Measurements from ENCODE around the gene LINGO1. TPM values are rescaled to one million over a fixed set of nuclear protein-coding genes. Genes with fewer than 3 reads are reported as not detected.

Gene LINGO1
- total RNA-seq, 2 donors from 2014 or later, result not detected

DNA sequence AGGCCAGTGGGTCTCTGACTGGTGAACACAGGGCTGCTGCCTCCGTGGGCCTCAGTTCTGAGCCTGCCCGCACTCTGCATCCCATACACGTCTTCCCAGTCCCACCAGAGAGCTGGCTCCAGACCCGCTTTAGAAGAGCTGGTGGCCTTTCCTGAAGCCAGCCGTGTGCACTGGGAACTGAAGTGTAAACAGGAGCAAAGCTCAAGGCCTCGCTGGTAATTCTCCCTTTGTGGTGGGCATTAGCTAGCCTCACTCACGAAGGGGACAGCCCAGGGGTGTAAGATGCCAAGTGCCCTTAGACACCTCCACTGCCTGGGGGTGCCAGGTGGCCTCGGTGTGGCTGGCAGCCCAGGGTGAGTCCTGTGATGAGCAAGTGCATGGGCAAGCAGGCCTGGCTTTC, 12.9 kb upstream of the LINGO1 start:
- Mint-ChIP-seq H3K4me3 (no peak overlapping the region), H3K27ac (no peak overlapping the region), H3K27me3 (peaks cover 10% of the 10 kb centered on the region), H3K9me3 (no peaks in the 10 kb centered on the region), H3K4me1 (no peaks in the 10 kb centered on the region), H3K36me3 (ENCODE audit: low read depth) (no peaks in the 10 kb centered on the region)
- ATAC-seq (replicated peaks), result no peak

DNA sequence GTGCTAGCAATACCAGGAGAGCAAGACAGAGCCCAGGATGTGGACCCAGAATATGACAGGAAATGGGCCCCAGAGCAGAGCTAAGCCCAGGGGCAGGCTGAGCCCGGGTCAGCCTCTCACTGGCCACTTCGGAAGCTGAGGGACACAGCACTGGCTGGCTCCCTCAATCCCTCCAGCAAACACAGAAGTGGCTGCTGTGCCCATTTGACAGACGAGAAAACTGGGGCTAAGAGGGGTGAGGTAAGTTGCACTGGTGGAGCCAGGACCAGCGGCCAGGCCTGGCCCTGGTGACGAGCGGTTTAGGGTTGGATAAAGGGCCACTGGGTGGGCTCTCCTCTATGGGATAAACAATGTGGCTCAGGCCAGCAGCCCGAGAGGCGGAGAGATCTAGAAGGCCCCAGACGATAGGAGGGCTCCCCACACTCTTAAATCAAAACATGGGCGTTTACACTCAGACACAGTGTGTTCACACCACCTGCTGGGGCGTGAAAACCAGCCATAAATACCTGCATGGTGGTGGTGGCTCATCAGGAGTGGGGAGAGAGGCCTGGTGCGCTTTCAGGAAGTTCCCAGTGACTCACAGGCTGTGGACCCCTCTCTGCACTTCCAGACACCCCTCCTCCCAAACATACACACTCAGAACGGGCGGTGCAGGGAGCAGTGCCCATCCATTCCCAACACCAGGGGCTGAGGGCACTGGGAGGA, 12.0 kb upstream of the LINGO1 start:
- no peaks in the 10 kb centered on the region for H3K4me1 Mint-ChIP-seq
- H3K9me3 Mint-ChIP-seq, result no peaks in the 10 kb centered on the region
- H3K27me3 Mint-ChIP-seq, result peaks cover 8% of the 10 kb centered on the region
- H3K27ac Mint-ChIP-seq, result no peak overlapping the region
- H3K36me3 Mint-ChIP-seq (ENCODE audit: low read depth), result no peaks in the 10 kb centered on the region
- no peak for ATAC-seq (replicated peaks)
- H3K4me3 Mint-ChIP-seq, result no peak overlapping the region

DNA sequence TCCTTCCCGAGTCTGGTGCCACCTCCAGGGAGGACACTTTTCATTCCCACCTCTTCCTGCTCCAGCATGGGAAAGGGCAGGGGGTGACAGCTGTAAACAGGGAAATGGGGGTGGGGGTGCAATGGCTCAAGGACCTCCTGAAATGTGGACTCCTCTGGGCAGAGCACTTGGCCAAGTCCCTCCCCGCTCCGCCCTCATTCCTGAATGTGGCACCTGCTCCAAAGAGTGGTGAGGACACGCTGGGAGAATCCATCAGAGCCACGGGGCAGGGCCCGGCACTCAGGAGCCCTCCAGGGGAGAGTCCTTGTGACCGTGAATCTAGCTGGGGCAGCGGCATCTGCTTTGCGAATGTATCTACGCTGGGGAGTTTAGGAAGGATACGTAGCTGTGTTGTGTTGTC, 11.1 kb upstream of the LINGO1 start:
- H3K36me3 Mint-ChIP-seq (ENCODE audit: low read depth), result no peaks in the 10 kb centered on the region
- H3K9me3 Mint-ChIP-seq, result no peaks in the 10 kb centered on the region
- no peak overlapping the region for H3K4me3 Mint-ChIP-seq
- no peaks in the 10 kb centered on the region for H3K4me1 Mint-ChIP-seq
- H3K27ac Mint-ChIP-seq, result no peak overlapping the region
- no peak for ATAC-seq (replicated peaks)
- H3K27me3 Mint-ChIP-seq, result peaks cover 9% of the 10 kb centered on the region

DNA sequence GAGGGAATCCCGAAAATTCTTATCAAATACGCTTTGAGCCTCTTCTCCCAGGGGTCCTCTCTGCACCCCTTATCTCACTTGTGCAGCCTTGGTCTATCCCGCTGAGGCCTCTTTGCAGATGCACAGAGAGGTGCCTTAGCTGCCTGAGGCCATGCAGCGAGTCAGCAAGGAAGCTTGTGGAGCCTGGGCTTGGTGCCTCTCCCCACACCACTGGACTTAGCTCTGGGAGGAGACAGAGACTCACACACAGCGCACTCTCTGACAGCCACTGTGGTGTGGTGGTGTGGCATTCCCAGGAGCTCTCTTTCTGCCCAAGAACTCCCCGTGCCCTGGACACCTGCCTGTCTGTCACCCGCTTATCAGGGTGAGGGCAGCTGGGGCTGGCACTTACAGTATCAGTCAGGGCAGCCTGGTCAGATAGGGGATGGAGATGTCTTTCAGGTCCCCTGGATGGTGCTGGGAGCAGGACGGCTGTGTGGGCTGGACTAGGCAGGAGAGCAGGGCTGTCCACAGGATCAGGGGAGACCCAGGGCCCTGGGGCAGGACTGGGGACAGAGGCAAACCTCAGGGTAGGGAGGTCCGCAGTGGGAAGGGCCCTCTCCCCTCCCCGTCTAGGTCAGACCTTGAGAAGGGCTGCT, 10.2 kb upstream of the LINGO1 start:
- no peaks in the 10 kb centered on the region for H3K9me3 Mint-ChIP-seq
- H3K36me3 Mint-ChIP-seq (ENCODE audit: low read depth), result no peaks in the 10 kb centered on the region
- H3K4me1 Mint-ChIP-seq, result no peaks in the 10 kb centered on the region
- no peak overlapping the region for H3K4me3 Mint-ChIP-seq
- H3K27me3 Mint-ChIP-seq, result peaks cover 12% of the 10 kb centered on the region
- no peak overlapping the region for H3K27ac Mint-ChIP-seq
- no peak for ATAC-seq (replicated peaks)

DNA sequence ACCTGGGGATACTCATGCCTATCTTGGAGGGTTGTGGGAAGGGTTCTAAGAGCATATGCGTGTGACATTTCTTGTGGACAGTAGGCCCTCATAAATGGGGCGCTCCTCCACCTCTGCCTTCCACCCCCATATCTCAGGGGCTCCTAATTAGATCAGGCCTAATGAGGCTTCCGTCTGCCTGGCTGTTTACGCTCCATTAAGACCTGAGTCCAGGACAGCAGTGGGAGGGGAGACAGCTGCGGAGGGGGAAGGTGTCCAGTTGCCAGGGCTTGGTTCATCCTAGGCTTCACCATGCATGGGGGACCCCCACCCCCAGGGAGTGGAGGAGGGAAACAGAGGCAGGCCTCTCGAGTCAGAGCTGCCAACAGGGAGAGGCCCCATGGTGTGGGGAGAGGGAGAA, 9.3 kb upstream of the LINGO1 start:
- ATAC-seq (replicated peaks), result no peak
- Mint-ChIP-seq H3K36me3 (ENCODE audit: low read depth) (no peaks in the 10 kb centered on the region), H3K27ac (no peak overlapping the region), H3K4me1 (no peaks in the 10 kb centered on the region), H3K4me3 (no peak overlapping the region), H3K27me3 (peaks cover 19% of the 10 kb centered on the region), H3K9me3 (no peaks in the 10 kb centered on the region)

DNA sequence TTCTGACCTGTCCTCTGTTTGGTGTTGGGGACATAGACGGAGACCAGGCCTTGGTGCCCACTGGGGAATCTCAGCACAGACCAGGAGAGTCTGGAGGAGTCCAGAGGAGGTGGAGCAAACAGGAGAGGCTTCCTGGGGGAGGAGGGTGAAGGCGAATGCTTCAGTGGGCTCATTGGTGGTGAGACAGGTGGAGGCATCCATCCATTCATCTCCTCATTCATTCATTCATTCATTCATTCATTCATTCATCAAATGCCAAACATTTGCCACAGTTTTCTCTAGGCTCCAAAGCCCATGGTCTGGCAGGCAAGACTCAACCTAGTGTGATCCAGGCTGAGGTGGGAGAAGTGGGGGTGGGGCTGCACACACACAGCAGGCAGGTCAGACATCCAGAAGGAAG, 7.9 kb upstream of the LINGO1 start:
- Mint-ChIP-seq H3K4me1 (no peaks in the 10 kb centered on the region), H3K36me3 (ENCODE audit: low read depth) (no peaks in the 10 kb centered on the region), H3K4me3 (no peak overlapping the region), H3K27ac (no peak overlapping the region), H3K27me3 (peaks cover 26% of the 10 kb centered on the region), H3K9me3 (no peaks in the 10 kb centered on the region)
- ATAC-seq (replicated peaks), result no peak

DNA sequence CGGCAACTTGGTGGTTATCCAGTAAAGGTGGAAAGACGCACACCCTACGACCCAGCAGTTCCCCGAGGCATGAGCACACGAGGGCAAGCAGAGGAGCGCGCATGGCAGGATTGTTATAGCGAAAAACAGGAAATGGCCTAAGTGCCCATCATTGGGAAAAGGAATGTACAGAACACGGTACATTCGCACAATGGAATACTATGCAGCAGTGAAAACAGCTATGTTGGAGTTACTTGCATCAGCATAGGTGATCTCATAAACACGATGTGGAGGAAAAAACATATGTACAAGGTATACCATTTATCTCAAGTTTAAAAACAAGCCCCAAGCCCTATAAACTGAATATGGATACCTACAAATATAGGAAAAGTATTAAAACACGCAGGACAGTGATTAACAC, 6.7 kb upstream of the LINGO1 start:
- ATAC-seq (replicated peaks), result no peak
- no peaks in the 10 kb centered on the region for H3K36me3 Mint-ChIP-seq (ENCODE audit: low read depth)
- H3K4me3 Mint-ChIP-seq, result no peak overlapping the region
- H3K9me3 Mint-ChIP-seq, result no peaks in the 10 kb centered on the region
- H3K27ac Mint-ChIP-seq, result no peak overlapping the region
- H3K4me1 Mint-ChIP-seq, result peaks cover under 1% of the 10 kb centered on the region
- peaks cover 29% of the 10 kb centered on the region for H3K27me3 Mint-ChIP-seq

DNA sequence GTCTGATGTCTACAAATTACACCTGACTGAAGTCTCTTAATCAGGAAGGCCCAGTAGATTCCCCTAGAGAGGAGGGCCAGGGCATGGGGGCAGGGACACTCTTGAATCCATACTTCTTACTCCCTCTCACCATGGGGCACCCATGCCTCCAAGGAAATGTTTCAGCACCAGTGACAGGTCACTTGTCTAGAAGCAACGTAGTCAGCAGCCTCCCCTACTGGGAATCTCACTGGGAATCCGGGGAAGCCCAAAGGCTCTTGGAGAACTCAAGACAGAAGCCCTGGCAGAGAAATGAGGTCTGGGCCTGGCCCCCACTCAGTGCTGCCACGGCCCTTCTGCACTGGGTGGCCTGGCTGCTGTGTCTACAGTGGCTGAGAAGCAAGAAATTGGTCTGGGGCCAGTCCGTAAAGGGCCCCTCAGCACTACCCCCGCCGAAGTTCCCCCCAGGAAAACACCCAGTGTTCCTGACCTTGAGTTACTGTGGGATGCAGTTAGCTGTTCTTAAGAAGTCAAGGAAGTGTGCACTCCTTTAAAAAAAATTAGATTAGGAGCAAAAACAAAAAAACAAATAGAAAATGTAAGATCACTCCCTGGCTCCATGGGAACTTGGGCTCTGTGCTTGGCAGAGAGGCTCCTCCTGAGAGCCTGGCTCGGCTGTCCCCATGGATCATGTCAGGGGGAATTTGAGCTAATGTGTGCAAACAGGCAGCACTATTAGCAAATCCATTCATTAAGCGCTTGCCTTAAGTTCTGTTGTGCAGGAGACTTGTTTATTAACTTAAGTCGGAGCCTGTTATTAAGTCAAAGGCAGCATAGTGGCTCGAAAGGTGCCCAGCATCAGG, 5.4 kb upstream of the LINGO1 start:
- Mint-ChIP-seq H3K4me1 (peaks cover 4% of the 10 kb centered on the region), H3K9me3 (no peaks in the 10 kb centered on the region), H3K27ac (no peak overlapping the region), H3K27me3 (peaks cover 34% of the 10 kb centered on the region), H3K4me3 (no peak overlapping the region), H3K36me3 (ENCODE audit: low read depth) (no peaks in the 10 kb centered on the region)
- no peak for ATAC-seq (replicated peaks)

DNA sequence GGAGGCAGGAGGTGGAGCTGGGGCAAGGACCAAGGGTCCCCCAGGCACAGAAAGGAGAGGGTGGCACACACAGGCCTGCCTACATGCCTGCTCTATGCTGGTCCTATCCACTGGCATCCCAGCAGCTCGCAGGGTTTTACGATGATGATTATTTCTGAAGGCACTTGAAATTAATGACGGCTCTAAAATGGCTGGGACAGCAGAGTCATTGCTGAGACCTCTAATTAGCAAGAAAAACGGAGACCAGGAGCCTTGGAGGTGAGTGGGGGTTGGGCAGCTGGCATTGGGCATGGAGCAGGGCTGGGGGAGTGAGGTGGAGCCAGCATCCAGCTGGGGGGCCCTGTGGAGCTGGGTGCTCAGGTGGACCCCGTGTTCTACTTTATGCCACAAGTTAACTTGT, 3.5 kb upstream of the LINGO1 start:
- Mint-ChIP-seq H3K27ac (no peak overlapping the region), H3K9me3 (no peaks in the 10 kb centered on the region), H3K27me3 (peaks cover 34% of the 10 kb centered on the region), H3K4me1 (peaks cover 4% of the 10 kb centered on the region), H3K4me3 (no peak overlapping the region), H3K36me3 (ENCODE audit: low read depth) (no peaks in the 10 kb centered on the region)
- no peak for ATAC-seq (replicated peaks)

DNA sequence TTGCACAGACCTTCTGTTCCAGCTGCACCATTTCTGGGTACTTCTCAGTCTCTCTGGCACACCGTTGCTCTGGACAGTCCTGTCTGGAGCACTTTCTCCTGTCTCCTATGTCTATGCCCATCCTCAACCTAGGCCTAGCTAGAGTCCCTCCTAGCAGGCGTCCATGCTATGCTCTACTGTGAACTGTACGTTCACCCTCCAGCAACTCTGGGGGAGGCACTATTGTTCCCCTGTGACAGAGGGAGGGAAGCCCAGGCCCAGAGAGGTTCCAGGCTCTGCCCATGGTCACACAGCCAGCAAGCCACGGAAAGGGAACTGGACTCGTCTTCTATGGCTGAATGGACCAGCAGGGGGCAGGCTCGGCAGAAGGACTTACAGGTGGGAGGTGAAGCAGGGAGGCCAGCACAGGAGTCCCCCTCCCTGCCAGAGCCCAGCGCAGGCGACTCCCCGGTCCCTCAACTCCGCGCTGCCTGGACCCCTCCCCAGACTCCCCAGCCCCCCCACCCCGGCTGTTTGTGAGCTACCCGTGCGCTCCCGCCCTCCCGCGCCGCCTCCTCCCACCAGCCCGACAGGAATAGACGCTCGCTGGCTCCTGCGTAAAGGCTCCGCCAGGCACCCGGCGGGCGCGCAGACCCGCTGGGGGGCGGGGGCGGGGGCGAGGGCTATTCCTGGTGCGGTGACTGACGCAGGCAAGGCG, 1.7 kb upstream of the LINGO1 start:
- H3K9me3 Mint-ChIP-seq, result no peaks in the 10 kb centered on the region
- H3K27ac Mint-ChIP-seq, result no peak overlapping the region
- peak overlapping the region; percentile 57 for H3K4me3 Mint-ChIP-seq
- peaks cover 39% of the 10 kb centered on the region for H3K27me3 Mint-ChIP-seq
- H3K4me1 Mint-ChIP-seq, result peaks cover 4% of the 10 kb centered on the region
- H3K36me3 Mint-ChIP-seq (ENCODE audit: low read depth), result no peaks in the 10 kb centered on the region
- peak; percentile 46 for ATAC-seq (replicated peaks)

DNA sequence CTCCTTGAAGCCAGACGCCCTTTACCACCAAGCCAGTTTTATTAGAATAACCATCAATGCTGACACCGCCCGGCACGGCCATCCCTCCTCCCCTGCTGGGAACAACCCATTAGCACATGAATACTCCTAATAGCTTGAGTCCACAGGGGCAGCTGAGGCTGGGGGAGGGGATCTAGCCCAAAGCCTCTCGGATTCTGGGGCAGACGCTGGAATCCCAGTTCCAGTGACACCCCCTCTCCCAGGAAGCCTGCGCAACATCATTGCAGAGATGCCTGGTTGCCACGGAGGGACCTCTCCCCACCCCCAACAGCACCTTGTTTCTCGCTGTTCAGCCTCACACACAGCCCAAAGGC, 1.2 kb upstream of the LINGO1 start:
- H3K27me3 Mint-ChIP-seq, result peaks cover 36% of the 10 kb centered on the region
- no peak for ATAC-seq (replicated peaks)
- H3K4me1 Mint-ChIP-seq, result peaks cover 4% of the 10 kb centered on the region
- H3K9me3 Mint-ChIP-seq, result no peaks in the 10 kb centered on the region
- H3K36me3 Mint-ChIP-seq (ENCODE audit: low read depth), result no peaks in the 10 kb centered on the region
- H3K27ac Mint-ChIP-seq, result no peak overlapping the region
- H3K4me3 Mint-ChIP-seq, result peak overlapping the region; percentile 57

DNA sequence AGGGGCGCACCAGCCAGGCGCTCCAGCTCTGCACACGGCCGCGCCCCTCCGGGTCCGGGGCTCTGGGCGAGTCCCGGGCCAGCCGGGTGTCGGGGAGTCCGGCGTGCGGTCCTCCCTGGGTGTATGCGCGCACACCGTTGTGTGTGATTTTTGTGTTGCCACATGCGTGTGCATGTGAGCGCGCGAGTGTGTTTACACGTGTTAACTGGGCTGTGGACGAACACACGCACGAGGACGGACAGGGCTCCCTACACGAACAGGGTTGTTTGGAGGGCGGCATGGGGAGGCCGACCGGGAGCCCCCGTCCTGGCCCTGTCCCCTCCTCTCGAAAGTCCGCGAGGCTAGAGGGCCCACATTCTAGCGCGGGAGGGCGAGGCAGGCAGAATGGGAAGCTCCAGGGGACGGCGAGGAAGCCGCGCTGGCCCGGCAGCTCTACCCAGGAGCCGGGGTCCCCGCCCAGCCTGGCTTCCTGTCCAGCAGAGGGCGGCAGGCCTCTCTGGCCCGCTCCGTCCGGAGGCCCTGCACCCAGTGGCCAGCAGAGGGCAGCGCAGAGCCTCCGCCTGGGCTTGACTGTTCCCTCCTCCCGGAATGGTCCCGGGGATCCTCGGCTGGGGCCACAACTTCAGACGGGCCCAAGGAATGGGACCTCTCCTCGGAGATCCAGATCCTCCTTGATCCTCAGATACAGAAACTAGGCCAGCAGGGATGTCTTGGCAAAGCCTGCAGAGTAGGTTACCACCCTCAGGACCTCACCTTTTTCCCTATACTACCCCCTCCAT, 611 bp upstream of the LINGO1 start:
- peak overlapping the region; percentile 57 for H3K4me3 Mint-ChIP-seq
- peak; percentile 89 for ATAC-seq (replicated peaks)
- H3K9me3 Mint-ChIP-seq, result no peaks in the 10 kb centered on the region
- no peak overlapping the region for H3K27ac Mint-ChIP-seq
- peaks cover 36% of the 10 kb centered on the region for H3K27me3 Mint-ChIP-seq
- peaks cover 4% of the 10 kb centered on the region for H3K4me1 Mint-ChIP-seq
- H3K36me3 Mint-ChIP-seq (ENCODE audit: low read depth), result no peaks in the 10 kb centered on the region

DNA sequence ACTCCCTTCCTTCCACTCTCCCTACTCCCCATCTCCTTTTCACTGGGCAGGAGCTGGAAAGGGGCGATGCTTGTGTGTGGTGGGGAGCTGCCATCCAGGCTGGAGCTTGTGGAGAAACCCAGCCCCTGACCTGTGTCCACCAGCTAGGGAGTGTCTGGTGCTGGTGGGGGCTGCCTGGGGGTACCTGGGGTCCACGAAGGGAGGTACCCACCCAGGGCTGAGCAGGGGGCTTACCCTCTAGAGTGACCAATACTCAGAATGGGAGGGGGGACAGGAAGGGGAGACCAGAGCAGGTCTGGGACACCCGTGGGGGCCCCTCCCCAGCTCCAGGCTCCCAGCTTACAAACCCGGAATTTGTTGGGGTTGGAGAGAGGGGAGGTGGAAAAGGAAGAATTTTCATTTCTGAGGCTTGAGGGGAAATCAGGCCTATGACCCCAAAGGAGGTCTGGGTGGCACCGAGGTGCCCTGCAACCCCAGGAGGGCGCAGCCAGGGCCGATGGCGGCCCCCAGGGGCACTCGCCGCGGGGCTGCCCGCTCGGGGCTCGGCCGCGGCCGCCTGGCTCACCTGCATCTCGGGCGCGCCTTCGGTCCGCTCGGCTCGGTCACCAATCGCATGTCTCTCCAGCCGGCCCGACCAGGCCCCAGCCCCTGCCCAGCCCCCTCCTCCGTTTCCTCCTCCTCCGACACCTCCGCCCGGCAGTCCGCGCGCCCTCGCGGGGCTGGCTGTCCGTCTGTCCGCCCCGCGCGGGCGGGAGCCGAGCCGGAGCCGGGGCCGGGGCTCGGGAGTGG, 773 bp downstream of the LINGO1 start:
- no peak for ATAC-seq (replicated peaks)
- Mint-ChIP-seq H3K27me3 (peaks cover 29% of the 10 kb centered on the region), H3K36me3 (ENCODE audit: low read depth) (no peaks in the 10 kb centered on the region), H3K4me3 (no peak overlapping the region), H3K9me3 (no peaks in the 10 kb centered on the region), H3K27ac (no peak overlapping the region), H3K4me1 (peaks cover 4% of the 10 kb centered on the region)

Measured in activated T-helper 17 cell treated with anti-CD3 and anti-CD28 coated beads, Interleukin-2, amount 50 U/mL, for 72 hours (primary cell).